GM19397 (cell line): Measurements from ENCODE around the gene KCNQ1.

ENCODE experiments used
- ATAC-seq: cut with Tn5 transposase; IDR thresholded peaks from one replicate; pipeline ENCODE4 v1.9.1; 2021; ENCODE audit warnings: mild to moderate bottlenecking, moderate library complexity; ENCODE audit not compliant: unreplicated experiment

The KCNQ1 gene

DNA sequence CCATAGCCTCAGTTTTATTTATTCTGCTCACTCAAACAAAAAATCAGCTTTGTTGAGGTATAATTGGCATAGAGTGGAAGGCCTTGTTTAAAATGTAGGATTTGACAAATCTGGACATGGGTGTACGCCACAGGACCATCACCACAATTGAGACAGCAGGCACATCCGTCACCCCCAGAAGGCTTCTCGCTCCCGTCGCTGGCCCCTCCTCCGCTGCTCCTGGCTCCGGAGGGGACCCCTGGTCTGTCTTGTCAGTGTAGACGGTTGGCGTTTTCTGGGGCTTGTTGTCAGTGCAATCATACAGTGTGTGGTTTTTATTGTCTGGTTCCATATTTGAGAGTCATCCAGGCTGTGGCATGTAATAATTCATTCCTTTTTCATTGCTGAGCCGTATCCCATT lies 97.6 kb downstream of the KCNQ1 start:
- no peak for ATAC-seq

DNA sequence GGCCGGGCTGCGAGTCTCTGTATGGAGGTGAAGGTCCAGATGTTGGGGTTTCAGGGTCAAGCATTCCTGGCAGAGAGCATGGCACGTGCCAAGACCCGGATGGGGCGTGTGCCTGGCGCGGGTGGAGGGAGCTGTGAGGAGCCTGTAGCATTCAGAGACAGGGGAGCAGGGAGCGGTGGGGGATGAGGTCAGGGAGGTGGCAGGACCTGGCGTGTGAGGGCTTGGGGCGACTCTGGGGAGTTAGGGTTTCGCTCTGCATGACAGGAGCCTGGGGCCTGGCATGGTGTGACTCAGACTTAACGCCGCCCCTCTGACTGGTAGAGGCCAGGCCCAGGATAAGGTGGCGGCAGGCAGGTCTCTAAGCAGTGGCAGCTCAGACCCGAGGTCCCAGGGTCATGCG lies 103.0 kb downstream of the KCNQ1 start:
- no peak for ATAC-seq

DNA sequence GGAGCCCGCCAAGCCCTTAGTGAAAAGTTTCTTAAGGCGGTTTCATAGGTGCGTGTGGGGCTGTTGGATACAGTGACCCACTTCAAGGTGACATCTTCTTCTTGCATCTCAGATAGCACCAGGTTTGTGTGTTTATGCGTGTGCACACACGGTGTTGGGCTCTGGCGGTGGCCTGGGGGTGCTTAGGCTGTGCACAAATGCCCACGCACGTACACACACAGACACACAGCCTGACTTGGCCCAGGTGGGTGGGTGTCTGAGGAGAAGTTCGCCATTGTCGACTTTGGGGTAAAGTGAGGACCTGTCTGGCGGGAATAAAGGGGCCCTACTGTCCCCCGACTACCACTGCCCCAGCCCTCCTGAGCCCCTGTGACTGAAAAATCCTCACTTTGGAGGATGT lies 103.8 kb downstream of the KCNQ1 start:
- no peak for ATAC-seq

DNA sequence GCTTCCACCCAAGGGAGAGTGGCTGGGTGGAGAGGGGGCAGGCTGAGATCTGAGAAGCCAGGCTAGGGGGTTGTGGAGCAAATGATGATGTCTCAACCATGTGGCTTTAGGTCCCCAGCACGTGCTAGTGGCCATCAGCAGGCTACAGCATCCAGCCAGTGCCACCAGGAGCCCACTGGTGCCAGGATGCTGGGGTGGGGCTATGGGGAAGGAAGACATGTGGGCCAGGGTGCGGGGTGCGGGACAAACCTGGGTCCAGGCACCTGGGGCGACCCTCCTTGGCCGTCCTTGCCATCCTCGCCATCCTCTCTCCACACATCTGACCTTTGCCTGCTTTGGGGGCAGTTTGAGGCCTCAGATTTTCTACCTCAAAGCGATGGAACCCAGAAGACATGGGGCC lies 104.3 kb downstream of the KCNQ1 start:
- ATAC-seq: no peak

DNA sequence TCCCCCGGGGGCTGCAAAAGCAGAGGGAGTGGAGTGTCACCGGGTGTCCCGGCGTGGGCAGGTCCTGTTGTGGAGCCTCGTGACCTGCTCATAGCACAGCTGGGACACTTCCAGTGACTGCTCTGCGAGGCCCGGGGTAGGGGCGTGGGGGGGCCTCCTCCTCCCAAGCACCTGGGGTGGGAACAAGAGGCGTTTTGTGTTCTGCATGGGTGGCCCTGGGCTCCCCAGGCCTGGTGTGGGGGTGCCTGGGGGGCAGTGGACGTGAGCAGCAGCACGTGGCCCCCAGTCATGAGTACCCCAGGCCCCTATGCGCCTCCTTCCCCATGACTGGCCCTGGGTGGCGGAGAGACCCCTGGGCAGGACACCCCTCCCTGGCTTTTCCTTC lies 104.7 kb downstream of the KCNQ1 start:
- ATAC-seq: no peak

DNA sequence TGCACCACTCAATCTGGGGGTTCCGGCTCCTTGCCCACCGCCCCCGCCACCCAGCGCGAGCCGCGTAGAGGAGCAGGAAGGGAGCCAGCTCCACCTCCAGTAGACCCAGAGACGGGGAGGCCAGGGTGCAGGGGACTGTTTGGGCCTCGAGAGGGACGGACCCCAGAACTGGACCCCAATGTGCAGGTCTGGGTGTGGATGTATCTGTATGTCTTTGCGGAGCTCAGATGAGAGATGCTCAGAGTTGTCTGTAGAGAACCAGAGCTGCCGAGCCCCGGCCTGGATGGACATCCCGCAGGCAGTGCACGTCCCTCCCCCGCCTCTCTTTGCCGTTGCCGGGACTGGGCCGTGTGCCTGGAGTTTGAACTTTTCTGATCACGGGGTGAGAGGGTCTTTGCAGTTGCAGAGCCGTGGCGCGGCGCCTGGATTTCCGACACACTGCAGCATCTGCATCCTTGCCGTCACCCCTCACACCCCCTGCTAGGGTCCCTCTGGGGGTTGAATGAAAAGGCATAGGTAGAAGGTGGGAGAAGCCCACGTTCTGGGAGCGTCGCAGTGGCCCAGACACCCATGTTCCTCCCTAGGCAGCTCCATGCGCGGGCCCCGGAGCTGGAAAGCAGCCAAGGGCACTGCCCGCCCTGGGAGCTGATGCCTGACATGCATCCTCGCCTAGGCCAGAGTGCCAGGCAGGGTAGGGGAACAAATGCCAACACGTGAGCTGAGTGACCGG lies 105.2 kb downstream of the KCNQ1 start:
- ATAC-seq: no peak

DNA sequence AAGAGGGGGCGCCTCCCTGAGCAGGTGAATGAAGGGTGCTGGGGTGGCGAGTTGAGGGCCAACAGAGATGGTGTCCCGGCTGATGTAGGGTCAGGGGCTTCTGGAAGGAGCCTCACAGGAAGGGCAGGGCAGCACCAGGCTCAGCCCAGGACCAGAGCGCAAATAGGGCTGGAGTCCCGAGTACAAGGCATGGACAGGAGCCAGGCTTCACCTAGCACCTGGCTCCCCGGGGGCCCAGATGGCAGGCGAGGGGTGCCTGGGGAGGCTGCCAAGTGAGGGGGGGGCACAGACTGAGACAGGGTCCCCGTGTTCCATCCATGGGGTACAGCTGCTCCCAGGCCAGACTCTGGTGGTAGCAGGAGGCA lies 105.8 kb downstream of the KCNQ1 start:
- no peak for ATAC-seq

DNA sequence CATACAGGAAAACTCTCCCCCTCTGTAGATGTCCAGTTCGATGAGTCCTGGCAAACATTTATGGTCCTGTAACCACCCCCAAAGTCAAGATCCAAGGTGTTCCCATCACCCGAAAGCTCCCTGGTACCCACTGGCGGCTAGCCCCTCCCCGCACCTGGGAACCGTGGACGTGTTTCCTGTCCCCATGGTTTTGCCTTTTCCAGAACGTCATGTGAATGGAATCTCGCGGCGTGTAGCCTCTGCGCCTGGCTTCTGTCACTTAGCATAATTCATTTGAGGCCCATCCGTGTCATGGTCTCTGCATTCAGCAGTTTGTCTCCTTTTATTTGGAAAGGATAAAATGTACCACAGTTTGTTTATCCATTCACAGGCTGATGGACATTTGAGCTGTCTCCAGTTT lies 106.3 kb downstream of the KCNQ1 start:
- no peak for ATAC-seq

DNA sequence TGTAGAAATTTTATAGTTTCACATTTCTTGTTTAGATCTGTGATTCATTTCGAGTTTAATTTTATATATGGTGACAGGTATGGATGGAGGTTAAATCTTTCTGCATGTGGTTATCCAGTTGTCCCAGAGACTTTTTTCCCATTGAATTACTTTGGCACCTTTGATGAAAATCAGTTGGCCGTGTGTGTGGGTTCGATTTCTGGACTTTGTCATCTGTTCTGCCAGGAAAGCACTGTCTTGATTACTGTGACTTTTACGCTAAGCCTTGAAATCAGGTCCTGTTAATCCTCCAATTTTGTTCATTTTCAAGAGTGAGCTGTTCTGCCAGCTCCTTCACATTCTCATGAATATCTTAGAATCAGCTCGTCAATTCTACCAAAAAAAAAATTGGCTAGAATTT lies 107.4 kb downstream of the KCNQ1 start:
- ATAC-seq: no peak

DNA sequence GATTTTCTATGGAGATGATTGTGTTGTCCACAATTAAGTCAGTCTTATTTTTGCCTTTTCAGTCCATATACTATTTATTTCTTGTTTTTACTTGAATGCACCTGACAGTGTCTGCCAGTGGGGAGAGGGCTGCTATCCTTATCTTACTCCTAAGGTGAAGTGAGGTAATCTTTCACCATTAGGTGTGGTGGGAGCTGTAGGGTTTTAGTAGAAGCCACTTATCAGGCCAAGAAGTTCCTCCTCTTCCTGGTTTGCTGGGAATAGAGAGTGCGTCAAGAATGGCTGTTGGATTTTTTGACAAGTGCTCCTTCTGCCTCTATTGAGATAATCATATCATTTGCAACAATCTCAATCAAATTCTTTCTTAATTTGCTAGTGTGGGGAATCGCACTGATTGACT lies 108.4 kb downstream of the KCNQ1 start:
- no peak for ATAC-seq

DNA sequence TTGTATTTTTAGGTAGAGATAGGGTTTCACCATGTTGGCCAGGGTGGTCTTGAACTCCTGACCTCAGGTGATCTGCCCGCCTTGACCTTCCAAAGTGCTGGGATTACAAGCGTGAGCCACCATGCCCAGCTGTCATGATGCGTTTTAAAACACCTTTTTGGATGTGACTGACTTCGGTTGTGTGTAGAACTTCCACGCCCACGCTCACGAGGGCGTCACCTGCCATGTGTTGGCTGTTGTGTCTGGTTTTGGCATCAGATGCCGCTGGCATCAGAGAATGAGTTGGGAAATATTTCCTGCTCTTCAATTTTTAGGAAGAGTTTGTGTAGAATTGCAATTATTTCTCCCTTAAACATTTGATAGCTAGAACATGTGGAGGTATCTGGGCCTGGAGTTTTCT lies 109.1 kb downstream of the KCNQ1 start:
- no peak for ATAC-seq

DNA sequence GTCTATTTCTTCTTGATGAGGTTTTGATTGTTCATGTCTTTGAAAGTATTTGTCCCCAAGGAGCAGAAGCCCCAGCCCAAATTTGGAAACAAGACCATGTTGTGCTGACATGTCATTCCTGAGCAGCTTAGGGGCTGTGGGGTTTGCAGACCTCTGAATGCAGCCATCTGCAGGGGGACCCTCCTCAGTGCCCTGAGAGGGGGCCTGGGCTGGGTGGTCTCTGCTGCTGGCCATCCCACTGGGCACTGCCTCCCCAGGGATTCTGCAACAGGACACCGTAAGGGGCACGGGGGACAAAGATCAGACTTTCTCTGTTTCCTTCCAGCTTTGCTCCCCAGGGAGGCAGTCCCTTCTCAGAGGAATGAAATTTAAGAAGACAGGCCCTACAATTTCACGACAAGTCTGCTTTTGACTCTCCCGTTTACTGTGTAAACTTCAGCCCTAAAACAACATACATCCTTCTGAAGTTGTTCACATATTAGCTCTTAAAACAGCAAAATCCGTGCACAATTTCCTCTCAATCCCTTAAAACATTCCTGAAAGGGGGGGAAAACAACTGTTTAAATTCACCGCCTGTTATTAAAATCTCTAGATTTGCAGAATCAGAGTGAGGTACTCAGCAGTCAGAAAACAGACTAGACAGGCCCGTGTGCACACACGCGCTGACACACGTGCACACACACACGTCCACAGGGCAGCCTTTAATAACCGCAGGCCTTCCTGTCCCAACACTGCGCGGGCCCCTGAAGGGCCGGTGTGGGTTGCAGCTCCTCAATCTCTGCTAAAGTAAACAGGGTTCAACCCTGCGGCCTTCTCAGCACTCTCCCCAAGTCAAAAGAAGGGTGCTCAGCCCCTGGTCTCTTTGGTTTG lies 109.8 kb downstream of the KCNQ1 start:
- ATAC-seq: no peak

DNA sequence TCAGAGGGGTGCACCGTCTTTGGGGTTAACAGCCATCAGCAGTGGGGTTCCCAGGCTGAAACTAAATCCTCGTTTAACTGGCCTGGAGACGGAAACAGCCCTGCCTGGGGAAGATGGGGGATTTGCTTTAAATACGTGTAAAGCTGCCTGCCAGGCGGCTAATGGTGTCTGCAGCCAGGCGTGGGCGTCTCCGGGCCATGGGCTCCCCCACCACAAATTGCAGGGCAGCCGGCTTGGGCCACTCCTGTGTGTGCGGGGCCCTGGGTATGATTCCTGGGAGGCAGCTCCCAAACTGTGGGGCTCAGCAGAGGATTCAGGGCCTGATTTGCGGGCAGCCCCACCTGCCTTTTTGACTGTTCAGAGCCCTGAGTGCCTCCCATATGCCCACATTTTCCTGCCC lies 110.5 kb downstream of the KCNQ1 start:
- no peak for ATAC-seq

DNA sequence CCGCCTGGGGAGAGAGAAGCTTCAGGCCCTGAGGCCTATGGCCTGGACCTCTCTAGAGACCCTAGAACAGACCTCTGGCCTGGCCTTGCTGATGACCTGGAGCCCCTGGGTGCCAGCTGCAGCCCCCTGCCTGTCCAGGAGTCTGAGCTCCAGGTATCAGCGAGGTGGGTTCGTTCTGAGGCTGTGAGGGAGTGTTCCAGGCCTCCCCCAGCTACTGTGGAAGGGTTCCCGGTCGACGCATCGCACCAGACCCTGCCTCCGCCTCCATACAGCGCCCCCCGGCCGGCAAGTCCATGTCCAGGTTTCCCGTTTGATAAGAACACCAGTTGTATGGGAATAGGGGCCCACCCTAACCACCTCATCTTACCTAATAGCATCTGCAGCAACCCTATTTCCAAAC lies 111.1 kb downstream of the KCNQ1 start:
- ATAC-seq: no peak

DNA sequence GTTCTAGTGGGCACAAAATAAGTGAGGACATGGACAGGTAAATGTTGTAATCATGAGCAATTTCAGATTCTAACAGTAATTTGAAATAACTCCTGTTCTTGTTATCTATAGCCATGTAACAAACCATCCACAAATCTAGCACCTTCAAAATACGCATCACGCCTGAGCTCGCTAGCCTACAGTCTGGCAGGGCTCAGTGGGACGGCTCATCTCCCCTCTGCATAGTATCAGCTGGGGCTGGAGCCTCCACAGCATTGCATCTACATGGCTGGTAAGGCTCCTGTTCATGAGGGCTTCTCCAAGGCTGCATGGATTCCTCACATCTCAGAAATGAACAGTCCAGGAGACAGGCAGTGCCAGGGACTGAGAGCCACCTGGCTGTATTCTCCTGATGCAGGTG lies 112.6 kb downstream of the KCNQ1 start:
- no peak for ATAC-seq

DNA sequence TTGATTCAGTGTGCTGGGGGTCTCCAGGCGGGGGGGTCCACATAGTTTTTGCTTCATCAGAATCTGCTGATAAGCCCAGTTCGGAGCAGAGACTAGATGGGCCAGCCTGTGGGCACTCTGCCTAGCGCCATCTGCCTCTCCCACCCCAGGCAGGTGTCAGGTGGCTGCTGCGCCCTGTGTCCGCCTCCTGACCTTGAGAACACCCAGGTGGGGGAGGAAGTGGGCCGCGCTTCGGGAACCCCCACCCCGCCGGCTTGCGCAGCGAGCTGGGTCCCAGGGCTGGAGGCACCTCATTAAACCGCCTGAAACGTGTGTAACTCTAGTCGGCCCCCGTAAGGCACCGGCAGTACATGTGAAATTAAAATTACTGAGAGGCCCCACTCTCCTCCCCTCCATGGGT lies 113.6 kb downstream of the KCNQ1 start:
- no peak for ATAC-seq

DNA sequence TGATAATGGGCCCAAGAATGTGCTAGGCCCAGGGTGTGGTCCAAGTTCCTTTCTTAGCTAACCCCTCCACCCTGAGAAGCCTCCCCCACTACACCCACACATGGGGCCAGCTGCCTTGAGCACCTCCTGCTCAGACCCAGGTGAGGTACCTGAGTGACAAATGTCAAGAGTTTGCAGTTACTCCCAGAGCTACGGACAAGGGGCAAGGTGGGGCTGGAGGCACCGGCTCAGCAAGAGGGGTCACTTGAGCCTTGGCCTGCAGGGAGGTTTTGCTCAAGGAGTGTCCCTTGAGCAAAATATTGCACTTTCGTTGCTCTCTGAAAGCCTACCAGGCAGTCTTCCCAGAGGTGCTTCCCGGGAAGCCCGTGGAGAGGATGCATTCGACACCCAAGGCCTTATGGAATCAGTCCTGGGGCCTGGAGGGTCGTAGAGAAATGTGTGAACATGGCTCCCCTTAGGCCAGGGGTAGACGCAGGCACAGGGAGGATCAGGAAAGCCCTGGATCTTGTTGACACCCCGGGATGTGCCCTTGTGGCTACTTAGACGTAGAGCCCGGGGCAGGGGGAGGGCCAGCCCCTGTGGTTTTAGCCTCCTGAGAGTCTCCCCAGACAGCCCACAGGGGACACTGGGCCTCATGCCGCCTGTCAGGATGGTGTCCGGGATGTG lies 114.2 kb downstream of the KCNQ1 start:
- no peak for ATAC-seq

DNA sequence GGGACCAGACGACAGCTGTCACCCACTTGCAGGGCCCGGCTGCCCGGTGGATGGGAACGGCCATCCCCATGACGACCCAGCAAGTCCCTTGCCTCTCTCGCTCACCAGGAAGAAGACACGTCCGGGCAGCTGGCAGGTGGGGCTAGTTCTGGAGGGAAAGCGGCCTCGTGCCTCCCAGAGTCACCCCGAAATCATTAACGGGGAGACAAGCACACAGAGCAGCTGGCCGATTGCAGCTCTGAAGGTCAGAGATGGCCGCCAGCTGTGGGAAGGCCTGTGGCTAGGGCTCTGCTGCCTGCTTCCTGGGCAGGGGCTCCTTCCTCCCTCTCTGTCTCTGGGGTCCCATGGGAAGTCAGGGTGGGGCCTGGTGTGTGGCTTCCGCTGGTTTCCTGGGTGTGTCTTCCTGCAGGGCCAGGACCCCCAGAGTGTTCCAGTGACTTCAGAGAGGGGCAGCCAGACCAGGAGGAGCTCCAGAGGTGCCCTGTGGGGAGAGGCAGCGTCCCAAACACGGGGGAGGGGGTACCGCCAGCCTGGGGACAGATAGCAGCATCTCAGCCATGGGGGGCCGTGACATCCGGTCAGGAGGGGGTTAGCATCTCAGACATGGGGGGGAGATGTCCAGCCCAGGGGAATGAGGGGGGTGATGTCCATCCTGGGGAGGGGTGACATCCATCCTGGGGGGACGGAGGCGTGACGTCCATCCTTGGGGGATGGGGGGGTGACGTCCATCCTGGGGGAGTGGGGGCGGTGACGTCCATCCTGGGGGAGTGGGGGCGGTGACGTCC lies 114.9 kb downstream of the KCNQ1 start:
- ATAC-seq: no peak

DNA sequence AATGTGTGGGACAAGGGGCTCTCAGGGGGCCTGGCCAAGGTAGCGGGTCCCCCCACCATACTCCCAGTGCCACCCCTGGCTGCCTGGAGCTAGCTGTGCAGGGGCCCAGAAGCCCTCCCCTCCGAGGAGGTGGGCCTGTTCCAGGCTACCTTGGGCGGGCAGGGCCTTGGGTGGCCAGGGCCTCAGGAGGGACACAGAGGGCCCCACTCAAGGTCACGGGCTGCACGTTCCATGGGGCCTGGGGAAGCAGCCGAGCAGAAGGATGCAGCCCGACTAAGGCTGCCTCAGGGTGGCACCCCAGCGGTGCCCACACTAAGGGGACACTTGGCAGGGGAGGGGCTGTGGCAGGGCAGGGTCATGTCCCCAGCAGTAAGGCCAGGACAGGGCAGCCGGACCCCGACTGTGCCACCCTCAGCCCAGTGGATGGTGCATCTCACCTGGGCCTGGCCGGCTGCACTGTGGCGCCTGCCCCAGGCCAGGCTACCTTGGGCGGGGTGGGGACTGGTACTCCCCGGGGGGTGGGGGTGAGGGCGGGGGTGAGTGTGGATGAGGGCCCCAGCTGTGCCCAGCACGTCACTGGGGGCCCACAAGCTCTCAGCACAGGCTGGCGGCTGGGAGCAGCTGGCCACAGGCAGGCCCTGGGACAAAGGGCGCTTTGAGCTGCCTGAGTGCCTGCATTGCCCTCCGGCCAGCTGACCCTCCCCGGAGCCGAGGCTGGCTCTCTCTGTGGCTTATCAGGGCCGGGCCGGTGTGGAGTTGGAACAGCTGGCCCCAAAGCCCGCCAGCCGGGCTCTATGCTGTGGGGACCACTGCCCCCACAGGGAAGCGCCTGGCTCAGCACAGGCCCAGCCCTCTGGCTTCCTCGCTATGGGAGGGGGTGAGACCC lies 117.1 kb downstream of the KCNQ1 start:
- ATAC-seq: no peak

DNA sequence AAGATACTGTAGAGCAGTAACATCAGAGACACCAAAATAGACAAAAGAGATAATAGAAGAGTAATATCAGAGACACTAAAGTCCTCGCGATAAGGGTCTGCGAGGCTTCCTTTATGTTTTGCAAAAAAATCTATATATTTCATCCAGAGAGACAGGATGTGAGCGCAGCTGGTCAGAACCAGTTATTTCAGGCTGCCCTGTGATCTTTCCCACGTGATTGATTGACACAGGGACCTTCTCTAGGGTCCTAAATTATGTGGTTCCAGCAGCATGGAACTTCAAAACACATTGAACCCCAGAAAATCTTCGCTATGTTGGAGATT lies 118.0 kb downstream of the KCNQ1 start:
- no peak for ATAC-seq
